COR-L47 (cell line): ENCODE results near the gene LBHD2.
"Not testable (repeated sequence)": the region's sequence is repeated elsewhere in the genome, so short reads cannot be mapped to it uniquely, and the experiment has no call there.

Experiments used
- DNase-seq: peaks from one replicate; lab custom pipeline; 2025; lab: John Stamatoyannopoulos, UW

LBHD2 gene

DNA sequence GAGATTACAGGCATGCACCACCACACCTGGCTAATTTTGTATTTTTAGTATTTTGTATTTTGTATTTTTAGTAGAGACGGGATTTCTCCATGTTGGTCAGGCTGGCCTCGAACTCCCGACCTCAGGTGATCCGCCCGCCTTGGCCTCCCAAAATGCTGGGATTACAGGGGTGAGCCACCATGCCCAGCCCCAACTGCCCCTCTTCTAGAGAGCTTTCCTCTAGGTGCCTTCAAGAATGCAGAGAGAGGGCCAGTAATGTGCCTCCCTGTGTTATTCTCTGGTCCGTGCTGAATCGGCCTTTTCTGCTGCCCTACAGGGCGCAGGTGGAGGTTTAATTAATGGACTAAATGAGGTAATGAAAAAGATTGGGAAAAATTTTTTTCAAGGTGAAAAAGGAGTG is 35.5 kb downstream of the LBHD2 start:
- DNase-seq, result not testable (repeated sequence)

DNA sequence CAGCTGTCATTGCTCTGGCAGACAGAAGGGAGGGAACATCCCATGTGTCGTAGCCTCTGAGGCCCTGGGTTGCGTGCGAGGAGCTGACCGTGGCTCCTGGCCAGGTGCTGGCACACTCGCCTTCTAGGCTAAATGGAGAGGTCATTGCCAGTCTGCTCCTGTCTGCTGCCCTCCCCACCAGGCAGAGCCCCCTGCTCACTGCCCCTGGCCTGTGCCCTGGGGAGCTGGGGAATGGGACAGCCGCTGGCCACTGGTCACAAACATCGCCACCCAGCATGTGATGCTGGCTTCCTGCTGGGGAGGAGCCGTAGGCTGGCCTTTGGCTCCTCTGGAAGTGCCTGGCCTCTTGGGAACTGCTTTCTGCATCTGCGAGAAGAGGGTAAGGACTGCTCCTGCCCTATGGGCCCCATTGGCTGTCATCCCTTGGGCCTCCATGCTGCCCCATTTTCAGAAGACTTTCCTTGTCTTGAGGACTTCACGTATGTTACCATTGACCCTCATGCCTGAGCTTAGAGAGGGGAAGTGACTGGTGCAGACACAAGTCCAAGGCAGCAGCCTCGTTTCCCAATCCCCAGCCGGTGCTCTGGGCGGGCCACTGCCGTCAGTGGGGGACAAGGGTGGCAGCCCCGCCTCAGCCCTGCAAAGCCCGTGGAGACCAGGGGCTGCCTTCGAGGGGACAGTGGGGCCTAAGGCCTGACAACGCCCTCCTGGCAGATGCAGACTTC is 37.3 kb downstream of the LBHD2 start:
- DNase-seq, result no peak

DNA sequence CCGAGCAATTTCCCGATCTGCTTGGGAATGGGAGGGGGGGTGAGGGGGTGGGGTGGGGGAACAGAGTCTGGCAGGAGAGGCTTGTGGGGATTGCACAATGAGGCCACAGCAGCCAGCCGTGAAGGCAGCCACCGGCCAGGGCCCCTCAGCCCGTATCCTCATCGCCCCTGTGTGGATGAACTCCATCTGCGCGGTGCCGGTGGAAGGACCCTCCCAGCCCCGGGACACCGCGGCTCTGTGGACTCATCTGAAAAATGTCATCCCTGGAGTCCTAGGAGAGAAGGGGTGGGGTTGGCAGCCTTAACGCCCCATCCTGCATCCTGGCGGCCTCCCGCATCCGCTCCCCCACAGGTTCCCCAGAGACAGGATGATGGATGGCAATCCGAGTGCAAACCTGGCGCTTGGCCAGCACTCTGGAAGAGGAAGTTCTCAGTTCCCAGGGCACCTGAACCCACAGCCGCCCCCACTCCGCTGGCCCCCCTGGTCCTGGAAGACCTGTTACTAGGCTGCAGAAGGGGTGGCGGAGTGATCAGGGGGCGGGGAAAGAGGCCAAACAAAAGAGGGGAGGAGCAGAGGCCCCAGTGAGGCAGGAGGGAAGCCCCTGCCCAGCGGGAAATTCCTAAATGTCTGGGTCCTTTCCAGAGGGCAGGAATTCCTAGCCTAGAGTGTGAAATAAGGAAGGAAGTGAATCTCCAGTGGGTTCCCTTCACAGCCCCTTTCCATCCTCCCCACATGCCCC is 38.0 kb downstream of the LBHD2 start:
- peak; percentile 100 for DNase-seq

DNA sequence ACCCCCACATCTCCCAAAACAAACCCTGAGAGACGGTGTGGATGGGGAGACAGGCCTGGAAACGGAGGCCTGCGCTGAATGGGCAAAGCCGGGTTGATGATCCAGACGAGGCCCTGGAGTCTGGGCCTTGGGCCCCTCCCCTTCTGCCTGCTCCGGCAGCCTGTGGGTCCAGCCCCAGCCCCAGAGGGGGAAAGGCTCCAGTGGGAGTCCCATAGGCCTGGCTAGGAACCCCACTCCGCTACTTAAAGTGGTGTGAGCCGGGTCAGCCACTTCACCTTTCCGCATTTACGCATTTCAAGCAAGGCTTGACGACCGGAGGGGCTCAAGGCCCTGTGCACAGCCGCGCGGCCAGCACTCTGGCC is 38.6 kb downstream of the LBHD2 start:
- peak; percentile 72 for DNase-seq

DNA sequence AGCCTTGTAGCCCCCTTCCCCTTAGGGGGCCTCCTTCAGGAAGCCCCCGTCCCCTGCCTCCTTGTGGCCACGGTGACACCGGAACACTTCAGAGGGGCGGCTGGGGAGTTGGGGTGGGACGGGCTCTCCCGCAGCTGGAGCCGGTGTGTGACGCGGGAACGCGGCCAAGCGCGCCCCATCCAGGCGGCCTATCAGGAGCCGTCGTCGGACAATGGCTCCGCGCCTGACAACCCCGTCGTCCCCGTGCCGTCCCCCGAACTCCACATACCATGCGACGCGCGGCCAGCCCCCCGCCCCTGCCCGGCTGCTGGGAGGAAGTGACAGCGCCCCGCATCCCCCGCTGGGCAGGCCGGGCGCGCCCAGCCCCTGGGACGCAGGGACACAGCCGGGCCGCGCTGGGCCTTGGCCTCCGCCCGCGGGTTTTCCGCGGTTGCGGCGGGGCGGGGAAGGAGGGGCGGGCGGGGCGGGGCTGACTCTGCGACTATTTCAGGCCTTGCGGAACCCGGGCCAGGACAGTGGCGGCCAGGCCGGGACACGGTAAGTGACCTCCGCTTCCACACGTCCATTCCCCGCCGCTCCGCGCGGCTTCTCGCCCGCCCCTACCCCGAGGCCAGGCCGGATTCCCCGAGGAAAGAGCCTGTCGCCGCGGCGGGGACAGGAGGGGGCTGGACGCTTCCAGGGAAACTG is 39.1 kb downstream of the LBHD2 start, which contains the start of gene TNFAIP2:
Gene TNFAIP2 (plus strand): TSS at position 515 of the 687 bp plus-strand sequence. CDS start 2,997 bp downstream, outside the sequence.
- peak; percentile 79 for DNase-seq

DNA sequence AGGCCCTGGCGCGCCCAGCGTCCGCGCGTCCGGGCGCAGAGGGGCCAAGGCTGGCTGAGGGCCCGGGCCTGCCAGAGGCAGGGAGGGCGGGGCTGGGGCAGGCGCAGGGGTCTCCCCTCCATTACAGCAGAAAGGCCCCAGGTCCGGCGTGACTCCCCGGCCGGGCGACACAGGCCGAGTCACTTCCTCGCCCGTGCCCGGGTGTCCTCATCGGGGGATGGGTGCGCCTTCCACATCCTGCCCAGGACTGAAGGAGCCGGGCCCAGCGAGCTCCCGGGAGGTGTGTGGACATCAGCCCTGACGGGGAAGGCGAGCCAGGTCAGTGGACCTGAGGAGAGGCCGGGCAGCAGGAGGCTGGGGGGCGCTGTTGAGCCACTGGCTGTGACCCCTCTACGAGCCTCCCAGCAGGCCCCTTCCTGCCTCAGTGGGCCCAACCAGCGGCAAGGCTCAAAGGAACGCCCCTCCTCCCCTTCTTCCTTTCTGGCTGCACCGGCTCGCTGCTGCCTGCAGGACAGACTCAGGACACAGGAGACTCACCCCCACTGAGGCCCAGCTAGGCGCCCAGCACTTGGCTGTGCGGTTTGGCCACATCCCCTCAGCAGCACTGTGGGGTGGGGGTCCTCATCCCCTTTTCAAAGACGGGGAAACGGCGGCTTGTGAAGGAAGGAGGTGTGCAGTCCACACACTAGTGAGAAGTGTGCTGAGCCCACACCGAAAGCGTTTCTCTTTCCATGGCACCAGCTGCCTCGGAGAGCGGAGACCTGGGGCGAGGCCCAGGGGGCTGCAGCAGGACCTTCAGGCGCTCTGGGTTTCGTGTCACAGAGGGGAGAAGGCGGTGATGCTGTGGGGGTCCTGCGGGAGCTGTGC is 39.9 kb downstream of the LBHD2 start:
- peak; percentile 21 for DNase-seq

DNA sequence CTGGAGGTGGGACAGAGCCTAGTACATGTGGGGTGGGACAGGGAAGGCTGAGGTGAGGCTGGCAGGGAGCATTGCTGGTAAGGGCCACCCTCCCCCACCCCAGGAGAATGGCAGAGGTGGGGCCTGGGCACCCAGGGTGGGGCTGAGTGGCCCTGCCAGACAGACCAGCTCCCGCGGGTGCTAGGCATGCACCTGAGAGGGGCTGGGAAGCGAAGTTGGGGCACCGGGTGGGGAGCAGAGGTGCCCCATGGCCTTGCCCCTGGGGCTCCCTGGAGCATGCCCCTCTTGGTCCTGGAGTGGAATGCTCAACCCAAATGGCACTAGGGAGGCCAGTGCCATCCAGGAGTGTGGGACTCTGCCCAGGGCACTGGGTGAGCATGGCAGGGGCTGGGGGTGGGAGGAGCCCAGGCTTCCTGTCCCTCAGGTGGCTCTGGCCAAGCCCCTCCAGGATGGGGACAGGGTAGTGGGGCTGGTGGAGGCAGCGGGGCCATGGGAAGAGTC is 40.5 kb downstream of the LBHD2 start:
- DNase-seq, result no peak

DNA sequence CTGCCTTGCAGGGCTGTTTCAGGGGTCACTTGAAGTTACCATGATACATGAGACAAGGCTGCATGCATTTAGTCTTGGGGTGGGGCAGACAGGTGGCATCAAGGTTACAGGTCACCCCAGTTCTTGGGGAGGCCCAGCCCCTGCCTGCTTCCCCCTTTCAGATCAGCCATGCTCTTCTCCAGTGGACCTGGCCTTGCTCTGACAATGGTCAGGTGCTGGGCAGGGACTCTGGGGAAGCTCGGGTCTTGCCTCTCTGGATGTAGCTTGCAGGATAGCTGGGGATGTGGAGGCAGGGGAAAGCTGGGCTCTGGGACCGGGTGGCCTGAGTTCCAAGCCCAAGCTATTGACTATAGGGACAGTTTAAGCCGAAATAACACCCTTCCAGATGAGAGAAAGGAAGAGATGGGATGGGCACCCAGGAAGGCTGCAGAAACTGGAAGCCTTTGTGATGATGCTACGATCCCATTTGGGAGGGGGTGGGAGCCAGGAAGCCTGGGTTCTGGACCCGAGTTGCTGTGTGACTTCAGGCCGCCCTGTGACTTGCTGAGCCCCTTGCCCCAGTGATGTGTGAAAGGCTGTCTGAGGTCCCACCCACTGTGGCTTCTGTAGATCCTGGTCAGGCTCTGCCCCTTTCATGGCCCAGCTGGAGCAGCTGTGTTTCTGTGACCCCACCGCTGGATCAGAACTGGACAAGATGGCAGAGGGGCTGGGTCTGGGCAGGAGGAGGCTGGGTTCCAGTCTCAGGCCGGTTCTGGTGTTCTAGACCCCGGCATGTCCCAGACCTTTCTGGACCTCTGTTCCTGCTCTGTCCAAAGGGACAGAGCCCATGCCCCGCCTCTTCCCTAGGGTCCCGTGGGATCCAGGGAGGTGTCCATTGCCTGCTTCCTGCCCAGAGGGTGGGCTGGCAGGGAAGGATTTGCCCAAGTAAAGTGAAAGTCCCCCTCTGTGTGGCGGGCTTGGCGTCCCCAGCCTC is 41.4 kb downstream of the LBHD2 start:
- no peak for DNase-seq

DNA sequence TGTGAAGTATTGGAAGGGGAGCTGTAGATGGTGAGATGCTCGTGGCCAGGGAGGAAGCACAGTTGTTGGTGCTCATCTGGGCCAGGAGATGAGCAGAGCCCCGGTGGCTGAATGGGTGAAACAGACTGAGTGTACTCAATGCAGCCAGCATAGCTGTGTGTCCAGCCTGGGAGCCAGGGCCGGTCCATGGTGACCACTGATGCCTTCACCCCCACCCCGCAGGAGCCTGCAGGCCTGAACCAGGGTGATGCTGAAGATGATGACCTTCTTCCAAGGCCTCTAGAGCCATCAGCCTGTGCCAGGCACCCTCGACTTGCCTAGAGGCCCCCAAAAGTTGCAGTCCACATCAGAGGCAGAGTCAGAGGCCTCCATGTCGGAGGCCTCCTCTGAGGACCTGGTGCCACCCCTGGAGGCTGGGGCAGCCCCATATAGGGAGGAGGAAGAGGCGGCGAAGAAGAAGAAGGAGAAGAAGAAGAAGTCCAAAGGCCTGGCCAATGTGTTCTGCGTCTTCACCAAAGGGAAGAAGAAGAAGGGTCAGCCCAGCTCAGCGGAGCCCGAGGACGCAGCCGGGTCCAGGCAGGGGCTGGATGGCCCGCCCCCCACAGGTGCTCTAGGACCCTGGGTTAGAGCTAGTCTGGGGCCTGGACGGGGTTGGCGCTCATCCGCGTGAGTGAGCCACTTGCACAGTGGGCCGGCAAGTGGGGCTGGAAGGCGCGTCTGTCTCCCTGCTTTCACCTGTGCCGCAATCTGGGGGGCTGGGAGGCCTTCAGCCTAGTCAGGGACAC is 42.3 kb downstream of the LBHD2 start:
- no peak for DNase-seq

DNA sequence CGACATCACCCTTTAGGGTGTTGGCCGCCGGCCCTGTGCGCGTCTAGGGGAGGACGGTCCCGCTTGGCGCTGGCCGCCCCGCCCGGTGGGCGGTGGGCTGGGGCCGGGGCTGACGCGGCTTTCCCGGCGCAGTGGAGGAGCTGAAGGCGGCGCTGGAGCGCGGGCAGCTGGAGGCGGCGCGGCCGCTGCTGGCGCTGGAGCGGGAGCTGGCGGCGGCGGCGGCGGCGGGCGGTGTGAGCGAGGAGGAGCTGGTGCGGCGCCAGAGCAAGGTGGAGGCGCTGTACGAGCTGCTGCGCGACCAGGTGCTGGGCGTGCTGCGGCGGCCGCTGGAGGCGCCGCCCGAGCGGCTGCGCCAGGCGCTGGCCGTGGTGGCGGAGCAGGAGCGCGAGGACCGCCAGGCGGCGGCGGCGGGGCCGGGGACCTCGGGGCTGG is 42.9 kb downstream of the LBHD2 start:
- DNase-seq, result no peak

DNA sequence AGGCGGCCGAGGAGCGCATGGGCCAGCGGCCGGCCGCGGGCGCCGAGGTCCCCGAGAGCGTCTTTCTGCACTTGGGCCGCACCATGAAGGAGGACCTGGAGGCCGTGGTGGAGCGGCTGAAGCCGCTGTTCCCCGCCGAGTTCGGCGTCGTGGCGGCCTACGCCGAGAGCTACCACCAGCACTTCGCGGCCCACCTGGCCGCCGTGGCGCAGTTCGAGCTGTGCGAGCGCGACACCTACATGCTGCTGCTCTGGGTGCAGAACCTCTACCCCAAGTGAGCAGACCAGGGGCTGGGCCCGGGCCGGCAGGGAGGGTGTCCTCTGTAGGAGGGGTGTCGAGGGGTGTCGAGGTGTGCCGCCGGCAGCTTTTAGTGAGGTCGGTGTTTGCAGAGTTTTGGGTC is 43.3 kb downstream of the LBHD2 start:
- DNase-seq, result no peak

DNA sequence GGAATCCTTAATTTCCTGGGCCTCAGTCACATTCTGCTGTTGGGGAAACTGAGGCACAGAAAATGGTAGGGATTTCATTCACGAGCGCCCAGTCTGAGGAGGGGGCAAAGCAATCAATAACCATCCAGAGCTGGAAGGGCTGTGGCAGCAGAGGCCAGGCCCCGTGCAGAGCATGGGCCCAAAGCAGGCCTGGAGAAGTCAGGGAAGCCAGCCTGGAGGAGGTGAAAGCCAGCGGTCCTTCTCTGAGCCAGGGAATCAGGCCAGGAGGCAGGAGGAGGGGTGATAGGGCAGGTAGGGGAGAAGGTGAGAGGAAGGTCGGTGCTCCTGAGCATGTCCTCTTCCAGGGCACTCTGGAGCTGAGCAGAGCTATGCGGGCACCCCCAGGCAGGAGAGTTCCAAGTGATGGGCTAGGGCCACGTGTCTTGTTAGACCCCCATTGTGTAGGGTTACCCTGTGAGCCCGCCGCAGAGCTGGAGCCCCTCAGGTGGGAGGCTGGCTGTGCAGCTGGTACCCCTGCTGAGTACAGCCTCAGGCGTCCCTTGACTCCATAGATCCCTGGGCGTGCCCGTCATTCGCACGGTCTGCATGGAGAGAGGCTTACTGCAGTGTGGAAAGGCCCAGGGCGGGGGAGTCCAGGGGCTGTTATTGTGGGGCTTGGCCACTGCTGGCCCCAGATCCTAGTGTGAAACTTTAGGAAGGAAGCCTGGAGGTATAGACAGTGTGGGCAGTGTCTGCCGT is 44.0 kb downstream of the LBHD2 start:
- no peak for DNase-seq

DNA sequence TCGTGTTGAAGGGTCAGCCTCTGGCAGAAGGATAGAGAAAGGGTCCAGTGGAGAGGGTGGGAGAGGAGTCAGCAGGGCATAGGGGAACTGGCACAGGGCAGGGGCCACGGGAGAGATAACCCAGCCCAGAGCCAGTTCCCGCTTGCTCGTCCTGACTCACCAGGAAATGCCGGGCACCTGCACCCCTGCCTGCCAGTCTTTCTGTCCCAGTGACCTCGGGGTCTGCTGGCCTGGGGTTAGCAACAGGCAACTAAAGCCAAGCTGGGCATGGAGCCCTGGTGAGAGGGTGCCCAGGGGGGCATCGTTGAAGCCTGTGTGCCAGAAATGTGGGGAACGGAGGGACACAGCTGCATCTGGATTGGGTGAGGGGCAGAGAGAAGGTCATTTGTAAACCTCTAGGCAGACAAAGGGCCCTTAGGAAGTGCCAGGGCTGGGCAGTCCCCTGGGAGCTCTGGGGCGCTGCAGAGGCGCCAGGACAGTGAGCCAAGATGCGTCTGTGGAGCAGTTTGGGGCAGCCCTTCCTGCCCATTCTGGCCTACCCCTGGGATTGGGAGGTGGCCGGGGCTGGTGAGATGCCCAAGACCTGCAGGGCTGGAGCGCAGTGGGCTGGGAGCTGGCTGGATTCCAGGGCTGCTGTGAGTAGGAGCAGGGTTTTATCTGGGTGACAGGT is 44.8 kb downstream of the LBHD2 start:
- DNase-seq, result peak; percentile 5

DNA sequence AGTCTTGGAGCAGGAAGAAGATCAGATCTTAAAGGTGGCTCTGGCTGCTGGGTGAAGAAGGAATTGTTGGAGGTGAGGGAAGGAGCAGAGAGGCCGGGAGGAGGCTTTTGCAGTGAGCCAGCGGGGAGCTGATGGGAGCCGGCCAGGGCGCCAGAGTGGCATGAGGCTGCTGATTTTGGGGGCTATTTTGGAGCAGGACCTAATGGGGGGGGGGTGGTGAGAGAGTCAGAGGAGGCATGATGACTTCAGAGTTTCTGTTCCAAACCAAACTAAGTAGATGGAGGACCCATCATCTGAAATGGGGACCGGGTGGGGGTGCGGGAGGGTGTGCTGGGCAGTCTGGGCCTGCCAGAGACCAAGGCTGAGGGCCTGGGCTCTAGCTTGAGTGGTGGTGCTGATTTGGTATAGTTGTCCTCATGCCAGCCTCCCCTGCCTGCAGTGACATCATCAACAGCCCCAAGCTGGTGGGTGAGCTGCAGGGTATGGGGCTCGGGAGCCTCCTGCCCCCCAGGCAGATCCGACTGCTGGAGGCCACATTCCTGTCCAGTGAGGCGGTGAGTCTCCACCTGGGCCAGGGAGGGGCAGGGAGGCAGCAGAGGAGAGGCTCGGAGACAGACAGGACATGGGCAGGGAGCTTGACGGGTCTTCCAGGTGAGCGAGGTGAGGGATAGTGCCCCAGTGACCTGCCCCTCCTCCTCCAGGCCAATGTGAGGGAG is 45.4 kb downstream of the LBHD2 start:
- DNase-seq, result no peak

DNA sequence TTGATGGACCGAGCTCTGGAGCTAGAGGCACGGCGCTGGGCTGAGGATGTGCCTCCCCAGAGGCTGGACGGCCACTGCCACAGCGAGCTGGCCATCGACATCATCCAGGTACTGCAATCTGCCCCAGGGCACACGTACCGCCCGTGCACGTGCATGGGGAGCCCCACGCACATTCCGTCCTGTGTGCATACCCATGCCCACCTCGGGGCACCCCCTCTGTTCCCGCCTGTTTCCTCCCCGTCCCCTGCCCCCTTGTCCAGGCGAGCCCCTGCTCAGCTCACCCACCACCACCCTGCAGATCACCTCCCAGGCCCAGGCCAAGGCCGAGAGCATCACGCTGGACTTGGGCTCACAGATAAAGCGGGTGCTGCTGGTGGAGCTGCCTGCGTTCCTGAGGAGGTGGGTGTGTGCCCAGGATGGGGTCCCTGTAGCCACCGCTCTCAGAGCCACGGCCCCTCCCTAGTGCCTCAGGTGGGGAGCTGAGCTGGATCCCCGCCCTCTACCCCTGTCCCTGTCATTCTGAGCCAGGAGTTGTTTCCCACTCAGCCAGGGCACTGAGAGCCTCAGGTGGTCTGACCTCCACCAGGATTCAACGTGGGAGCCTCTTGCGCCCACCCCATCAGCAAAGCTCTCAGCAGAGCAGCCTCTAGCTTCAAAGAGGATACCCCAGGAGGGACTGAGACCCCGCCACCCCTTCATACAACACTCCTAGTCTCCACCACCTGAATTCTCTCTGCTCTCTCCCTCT is 46.2 kb downstream of the LBHD2 start:
- no peak for DNase-seq

DNA sequence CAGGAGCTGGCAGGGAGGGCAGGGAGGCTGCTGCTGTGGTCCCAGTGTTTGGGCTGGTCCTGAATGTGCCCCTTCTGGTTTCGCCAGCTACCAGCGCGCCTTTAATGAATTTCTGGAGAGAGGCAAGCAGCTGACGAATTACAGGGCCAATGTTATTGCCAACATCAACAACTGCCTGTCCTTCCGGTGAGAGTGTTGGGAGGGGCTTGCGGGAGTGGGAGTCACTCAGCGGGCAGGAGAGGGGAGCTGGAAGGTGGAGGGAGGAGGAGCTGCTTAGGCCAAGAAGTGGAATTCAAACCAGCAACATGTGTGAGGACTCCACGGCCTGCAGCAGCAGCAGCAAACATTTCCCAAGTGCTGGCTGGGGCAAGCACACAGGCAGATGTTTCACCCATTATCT is 47.0 kb downstream of the LBHD2 start:
- peak; percentile 24 for DNase-seq

DNA sequence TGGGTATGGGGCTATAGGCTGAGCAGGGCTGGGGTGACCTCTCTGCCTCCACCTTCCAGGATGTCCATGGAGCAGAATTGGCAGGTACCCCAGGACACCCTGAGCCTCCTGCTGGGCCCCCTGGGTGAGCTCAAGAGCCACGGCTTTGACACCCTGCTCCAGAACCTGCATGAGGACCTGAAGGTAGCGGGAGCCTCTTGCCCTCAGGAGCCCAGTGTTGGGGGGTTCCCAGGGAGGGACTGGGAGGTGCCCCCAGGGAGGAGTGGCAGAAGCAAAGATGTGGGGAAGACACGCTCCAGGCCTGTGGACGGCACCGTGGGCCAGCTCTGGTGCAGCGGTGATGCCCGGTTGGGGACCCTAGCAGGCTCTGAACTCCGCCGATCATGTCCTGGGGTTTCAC is 47.6 kb downstream of the LBHD2 start:
- no peak for DNase-seq
